Astrocyte (in vitro differentiated cells and primary cell): ENCODE results near the gene CHKA. TPM values are rescaled to one million over a fixed set of nuclear protein-coding genes. Genes with fewer than 3 reads are reported as not detected.

Experiments used
- DNase-seq: peaks from one replicate; pipeline ENCODE4 v3.0.0-alpha.2; 2010; ENCODE audit warnings: low read depth
- FAIRE-seq: peaks from 2 replicates; lab custom pipeline; 2011; peaks lifted over from hg19 to GRCh38; lab: Jason Lieb, UNC
- H2AFZ ChIP-seq: 2 replicates; pipeline ENCODE4 v1.6.0; 2012; ENCODE audit warnings: low read depth, low read length, inconsistent platforms
- H3K27ac ChIP-seq: 2 replicates; pipeline ENCODE4 v1.5.1; 2011; ENCODE audit warnings: low read depth, low read length, inconsistent platforms
- H3K27me3 ChIP-seq: 2 replicates; pipeline ENCODE4 v1.6.0; 2011; ENCODE audit warnings: low read length, inconsistent platforms; ENCODE audit not compliant: insufficient read depth
- H3K36me3 ChIP-seq: 2 replicates; pipeline ENCODE4 v1.5.1; 2011; ENCODE audit warnings: low read length, inconsistent platforms; ENCODE audit not compliant: insufficient read depth
- H3K4me1 ChIP-seq: 2 replicates; pipeline ENCODE4 v1.5.1; 2011; ENCODE audit warnings: low read length, inconsistent platforms; ENCODE audit not compliant: insufficient read depth
- H3K4me2 ChIP-seq: 2 replicates; pipeline ENCODE4 v1.6.0; 2012; ENCODE audit warnings: low read length, inconsistent platforms
- H3K4me3 ChIP-seq: 2 replicates; pipeline ENCODE4 v1.5.1; 2011; ENCODE audit warnings: low read depth, mild to moderate bottlenecking, low read length, inconsistent platforms; ENCODE audit not compliant: insufficient read depth
- H3K79me2 ChIP-seq: 2 replicates; pipeline ENCODE4 v1.6.0; 2012; ENCODE audit warnings: mild to moderate bottlenecking, low read length, inconsistent platforms; ENCODE audit not compliant: insufficient read depth
- H3K9ac ChIP-seq: 2 replicates; pipeline ENCODE4 v1.6.0; 2012; ENCODE audit warnings: mild to moderate bottlenecking, low read length, inconsistent platforms
- H3K9me3 ChIP-seq: 2 replicates; pipeline ENCODE4 v1.5.1; 2012; ENCODE audit warnings: low read depth, mild to moderate bottlenecking, low read length, inconsistent platforms; ENCODE audit not compliant: insufficient read depth
- H4K20me1 ChIP-seq: 2 replicates; pipeline ENCODE4 v1.6.0; 2012; ENCODE audit warnings: low read length, inconsistent platforms; ENCODE audit not compliant: insufficient read depth
- H3K27ac Mint-ChIP-seq: one replicate; pipeline ENCODE4 v1.8.0; 2021; ENCODE audit warnings: mild to moderate bottlenecking, mixed read lengths; ENCODE audit not compliant: unreplicated experiment
- H3K27me3 Mint-ChIP-seq: one replicate; pipeline ENCODE4 v1.8.0; 2021; ENCODE audit warnings: low read depth, mixed read lengths; ENCODE audit not compliant: unreplicated experiment
- H3K36me3 Mint-ChIP-seq: one replicate; pipeline ENCODE4 v1.8.0; 2021; ENCODE audit warnings: low read depth, mixed read lengths; ENCODE audit not compliant: unreplicated experiment
- H3K4me1 Mint-ChIP-seq: one replicate; pipeline ENCODE4 v1.8.0; 2021; ENCODE audit warnings: low read depth, mixed read lengths; ENCODE audit not compliant: unreplicated experiment
- H3K4me3 Mint-ChIP-seq: one replicate; pipeline ENCODE4 v1.8.0; 2021; ENCODE audit warnings: mild to moderate bottlenecking, moderate library complexity, mixed read lengths; ENCODE audit not compliant: unreplicated experiment
- H3K9me3 Mint-ChIP-seq: one replicate; pipeline ENCODE4 v1.8.0; 2021; ENCODE audit warnings: mild to moderate bottlenecking, mixed read lengths; ENCODE audit not compliant: unreplicated experiment
- CTCF ChIP-seq: IDR thresholded peaks from 2 replicates; pipeline ENCODE4 v1.5.1; 2011; ENCODE audit warnings: low read depth, mild to moderate bottlenecking, inconsistent platforms, low read length, moderate library complexity; ENCODE audit not compliant: insufficient read depth
- EZH2 ChIP-seq: IDR thresholded peaks from 2 replicates; pipeline ENCODE4 v1.6.1; 2012; ENCODE audit warnings: mild to moderate bottlenecking, low read length, inconsistent platforms; ENCODE audit not compliant: insufficient read depth
- total RNA-seq: library from RNA; stranded (reverse); gene quantifications from 2 replicates; pipeline ENCODE4 v1.2.1, GENCODE V29; 2021

CHKA gene
- total RNA-seq, 1 donor from 2014 or later: 37.7 TPM

DNA sequence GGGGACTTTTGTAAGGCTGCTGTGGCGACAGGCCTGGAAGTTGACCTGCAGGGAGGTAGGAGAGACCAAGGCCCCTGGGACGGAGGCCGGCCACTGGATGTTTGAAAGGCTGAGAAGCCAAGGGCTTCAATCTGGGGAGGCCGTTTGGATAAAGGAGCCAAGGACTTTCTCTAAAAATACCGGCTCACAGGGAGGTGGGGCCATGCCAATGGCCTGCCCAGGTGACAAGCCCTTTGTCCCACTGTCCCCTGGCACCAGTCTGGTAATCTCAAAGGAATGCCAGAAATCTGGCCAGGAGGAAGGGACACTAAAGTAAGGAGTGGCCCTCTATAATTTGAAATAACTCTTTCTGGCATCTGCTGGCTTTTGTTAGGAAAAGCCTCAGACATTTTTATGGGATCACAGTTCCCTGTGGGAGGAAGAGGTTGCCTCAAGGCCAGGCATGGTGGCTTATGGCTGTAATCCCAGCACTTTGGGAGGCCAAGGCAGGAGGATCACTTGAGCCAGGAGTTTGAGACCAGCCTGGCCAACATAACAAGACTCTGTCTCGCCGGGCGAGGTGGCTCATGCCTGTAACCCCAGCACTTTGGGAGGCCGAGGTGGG is 1.9 kb upstream of the CHKA start:
- H4K20me1 ChIP-seq: peaks cover 19% of the 10 kb centered on the region
- H3K9ac ChIP-seq: no peak overlapping the region
- no peaks in the 10 kb centered on the region for H3K9me3 ChIP-seq
- peaks cover 4% of the 10 kb centered on the region for H3K4me1 Mint-ChIP-seq
- peak overlapping the region; percentile 67 for H3K4me3 Mint-ChIP-seq
- peaks cover 15% of the 10 kb centered on the region for H3K4me1 ChIP-seq
- H3K79me2 ChIP-seq: peaks cover 21% of the 10 kb centered on the region
- H3K27me3 ChIP-seq: no peaks in the 10 kb centered on the region
- H3K4me3 ChIP-seq: no peak overlapping the region
- H2AFZ ChIP-seq: no peak overlapping the region
- no peak overlapping the region for H3K27ac ChIP-seq
- H3K36me3 Mint-ChIP-seq: no peaks in the 10 kb centered on the region
- FAIRE-seq (no peak), DNase-seq (no peak)
- H3K9me3 Mint-ChIP-seq: no peaks in the 10 kb centered on the region
- TF ChIP-seq EZH2: no peak
- no peak for TF ChIP-seq CTCF
- no peak overlapping the region for H3K4me2 ChIP-seq
- no peaks in the 10 kb centered on the region for H3K36me3 ChIP-seq
- peak overlapping the region; percentile 19 for H3K27ac Mint-ChIP-seq
- no peaks in the 10 kb centered on the region for H3K27me3 Mint-ChIP-seq

DNA sequence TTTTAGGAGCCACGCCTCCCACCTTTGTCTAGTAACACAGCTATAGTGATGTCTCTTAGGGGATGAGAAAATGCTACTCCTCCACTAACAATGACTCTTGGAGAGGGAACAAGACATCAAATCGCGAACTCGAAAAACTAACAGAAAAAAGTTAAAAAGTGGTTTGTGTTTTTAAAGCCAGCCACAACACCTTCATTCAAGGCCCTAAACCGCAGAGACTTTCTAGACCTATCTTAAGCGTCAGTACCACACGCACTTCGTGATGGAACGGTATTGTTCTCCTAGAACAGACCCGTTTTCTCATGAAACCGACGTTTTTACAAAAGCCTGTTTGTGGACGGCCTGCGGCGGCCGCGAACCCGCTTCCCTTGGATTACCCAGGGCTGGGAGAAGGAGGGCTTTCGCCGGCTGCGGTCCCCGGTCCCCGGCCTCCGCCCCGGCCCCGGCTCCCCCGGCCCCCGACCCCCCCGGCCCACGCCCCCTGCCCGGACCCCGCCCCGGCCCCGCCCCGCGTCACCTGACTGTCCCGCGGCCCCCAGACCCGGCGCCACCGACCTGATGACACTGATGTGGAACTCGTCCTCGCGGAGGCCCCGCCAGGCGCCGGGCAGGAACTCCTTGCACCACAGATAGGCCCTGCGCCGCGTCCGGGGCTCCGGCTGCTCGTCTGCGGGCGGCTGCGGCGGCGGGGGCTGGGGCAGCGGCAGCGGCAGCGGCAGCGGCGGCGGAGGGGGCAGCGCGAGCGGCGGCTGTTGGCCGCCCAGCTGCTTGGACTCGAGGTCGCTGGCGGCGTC is 718 bp downstream of the CHKA start:
- Mint-ChIP-seq H3K36me3 (peaks cover 2% of the 10 kb centered on the region), H3K9me3 (no peaks in the 10 kb centered on the region), H3K4me3 (peak overlapping the region; percentile 91), H3K4me1 (peaks cover 12% of the 10 kb centered on the region), H3K27ac (peak overlapping the region; percentile 83), H3K27me3 (no peaks in the 10 kb centered on the region)
- H3K9me3 ChIP-seq: no peaks in the 10 kb centered on the region
- FAIRE-seq (no peak), DNase-seq (peak; percentile 39)
- H3K79me2 ChIP-seq: peaks cover 43% of the 10 kb centered on the region
- H2AFZ ChIP-seq: peak overlapping the region; percentile 64
- H3K4me3 ChIP-seq: peak overlapping the region; percentile 84
- no peaks in the 10 kb centered on the region for H3K36me3 ChIP-seq
- peak overlapping the region; percentile 86 for H3K9ac ChIP-seq
- peaks cover 33% of the 10 kb centered on the region for H4K20me1 ChIP-seq
- TF ChIP-seq EZH2: no peak
- TF ChIP-seq CTCF: no peak
- H3K27me3 ChIP-seq: no peaks in the 10 kb centered on the region
- peak overlapping the region; percentile 95 for H3K4me2 ChIP-seq
- peaks cover 15% of the 10 kb centered on the region for H3K4me1 ChIP-seq
- H3K27ac ChIP-seq: peak overlapping the region; percentile 42
